Thyroid gland (tissue), 4 donors: Measurements from ENCODE around the gene FERMT3.

Experiments
- POLR2A ChIP-seq, 2 donors: fragments of 450-650 bp; IDR thresholded peaks; one replicate each; pipeline ENCODE4 v1.6.1; 2017; ENCODE audit warnings: antibody characterized with exemption in 2 of 2, mild to moderate bottlenecking in 2 of 2, moderate library complexity in 1 of 2
- TF ChIP-seq, protein P1 (sequence below), 6 experiments: fragments of 200-600 bp in 3 of 6; fragments of 450-650 bp in 3 of 6; sonication (generic) in 3 of 6; IDR thresholded peaks; one replicate each; pipeline ENCODE4 v1.5.1; 2016 to 2019; ENCODE audit warnings: antibody characterized with exemption in 6 of 6, mild to moderate bottlenecking in 2 of 6, inconsistent platforms in 1 of 6, moderate library complexity in 1 of 6

DNA sequence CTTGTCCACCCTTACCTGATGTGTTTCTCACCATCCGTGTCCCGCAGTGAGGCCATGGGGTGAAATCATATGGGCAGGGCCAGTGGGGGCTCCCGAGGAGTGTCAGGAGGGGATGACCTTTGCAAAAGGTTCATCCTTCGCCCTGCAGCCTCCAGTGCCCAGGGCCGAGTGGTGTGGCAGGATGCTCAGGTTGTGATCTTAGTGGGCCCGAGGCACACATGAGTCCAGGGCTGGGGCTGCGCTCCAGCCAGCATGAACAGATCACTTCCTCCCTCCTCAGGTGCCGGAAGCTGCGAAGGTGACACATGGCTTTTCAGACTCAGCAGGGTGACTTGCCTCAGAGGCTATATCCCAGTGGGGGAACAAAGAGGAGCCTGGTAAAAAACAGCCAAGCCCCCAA is 31.6 kb downstream of the FERMT3 start:
- TF ChIP-seq POLR2A (IDR thresholded peaks at IDR 0.05), result no peak
- TF ChIP-seq, protein P1, sequence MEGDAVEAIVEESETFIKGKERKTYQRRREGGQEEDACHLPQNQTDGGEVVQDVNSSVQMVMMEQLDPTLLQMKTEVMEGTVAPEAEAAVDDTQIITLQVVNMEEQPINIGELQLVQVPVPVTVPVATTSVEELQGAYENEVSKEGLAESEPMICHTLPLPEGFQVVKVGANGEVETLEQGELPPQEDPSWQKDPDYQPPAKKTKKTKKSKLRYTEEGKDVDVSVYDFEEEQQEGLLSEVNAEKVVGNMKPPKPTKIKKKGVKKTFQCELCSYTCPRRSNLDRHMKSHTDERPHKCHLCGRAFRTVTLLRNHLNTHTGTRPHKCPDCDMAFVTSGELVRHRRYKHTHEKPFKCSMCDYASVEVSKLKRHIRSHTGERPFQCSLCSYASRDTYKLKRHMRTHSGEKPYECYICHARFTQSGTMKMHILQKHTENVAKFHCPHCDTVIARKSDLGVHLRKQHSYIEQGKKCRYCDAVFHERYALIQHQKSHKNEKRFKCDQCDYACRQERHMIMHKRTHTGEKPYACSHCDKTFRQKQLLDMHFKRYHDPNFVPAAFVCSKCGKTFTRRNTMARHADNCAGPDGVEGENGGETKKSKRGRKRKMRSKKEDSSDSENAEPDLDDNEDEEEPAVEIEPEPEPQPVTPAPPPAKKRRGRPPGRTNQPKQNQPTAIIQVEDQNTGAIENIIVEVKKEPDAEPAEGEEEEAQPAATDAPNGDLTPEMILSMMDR (IDR thresholded peaks at IDR 0.05), result no peak
